Measurements from ENCODE around the gene VAMP8.

GRCh38 chr2:85599468-85600234 lies 22.3 kb downstream of the VAMP8 start:
- TF ChIP-seq POLR2AphosphoS5 (IDR thresholded peaks at IDR 0.05; ENCODE audit: insufficient read depth, low read depth, low read length), result no peak
- TF ChIP-seq CTCF (IDR thresholded peaks at IDR 0.05; ENCODE audit: extremely low read depth in 1 of 2, insufficient read depth in 1 of 2, low read depth in 1 of 2, low read length in 2 of 2), result no peak
- no peak for TF ChIP-seq POLR2A (IDR thresholded peaks at IDR 0.05; ENCODE audit: low read depth, low read length)

All from endothelial cell of umbilical vein (primary cell).